Measurements from ENCODE around the gene RSPH6A. TPM values are rescaled to one million over a fixed set of nuclear protein-coding genes. Genes with fewer than 3 reads are reported as not detected.

The RSPH6A gene
- total and polyA plus RNA-seq, 2 of the 4 experiments (the other 2 are of a cell fraction) = under 0.01 to 0.09 TPM

DNA sequence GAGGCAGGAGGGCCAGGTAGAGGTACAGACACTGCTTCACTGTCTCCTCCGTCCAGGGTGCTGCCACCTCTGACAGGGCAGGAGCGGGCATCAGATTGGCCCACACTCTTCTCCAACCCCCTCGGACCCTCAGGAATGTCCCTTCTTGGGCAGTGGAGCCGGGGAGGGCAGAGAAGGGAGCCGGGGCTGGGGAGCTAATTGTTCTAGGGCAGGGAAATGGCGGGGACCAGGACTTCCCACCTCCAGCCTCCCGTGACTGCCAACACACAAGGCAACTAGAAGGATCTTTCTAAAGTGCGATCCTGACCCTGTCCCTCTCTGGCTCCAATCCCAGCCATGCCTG lies 10.1 kb upstream of the RSPH6A start:
- TF ChIP-seq RAD21 (IDR thresholded peaks at IDR 0.05; ENCODE audit: low read length) (no peak), MAZ (IDR thresholded peaks at IDR 0.05; ENCODE audit: borderline replicate concordance, low read depth, low read length) (no peak), RFX5 (IDR thresholded peaks at IDR 0.05; ENCODE audit: low read depth, low read length) (no peak), CEBPB (IDR thresholded peaks at IDR 0.05; ENCODE audit: low read depth, low read length) (no peak), SMC3 (IDR thresholded peaks at IDR 0.05; ENCODE audit: low read depth, low read length) (no peak), RCOR1 (IDR thresholded peaks at IDR 0.05; ENCODE audit: insufficient replicate concordance, low read length) (no peak), MXI1 (IDR thresholded peaks at IDR 0.05; ENCODE audit: borderline replicate concordance, low read depth, low read length) (no peak), POLR2A (IDR thresholded peaks at IDR 0.05; ENCODE audit: low read depth, low read length) (no peak), NFE2L2 (IDR thresholded peaks at IDR 0.05; ENCODE audit: low read depth, low read length) (no peak), MAFK (IDR thresholded peaks at IDR 0.05; ENCODE audit: low read depth, low read length) (no peak), BHLHE40 (IDR thresholded peaks at IDR 0.05; ENCODE audit: low read depth, low read length) (no peak), FOS (IDR thresholded peaks at IDR 0.05; ENCODE audit: low read depth, low read length) (no peak)
- TF ChIP-seq, protein P1, sequence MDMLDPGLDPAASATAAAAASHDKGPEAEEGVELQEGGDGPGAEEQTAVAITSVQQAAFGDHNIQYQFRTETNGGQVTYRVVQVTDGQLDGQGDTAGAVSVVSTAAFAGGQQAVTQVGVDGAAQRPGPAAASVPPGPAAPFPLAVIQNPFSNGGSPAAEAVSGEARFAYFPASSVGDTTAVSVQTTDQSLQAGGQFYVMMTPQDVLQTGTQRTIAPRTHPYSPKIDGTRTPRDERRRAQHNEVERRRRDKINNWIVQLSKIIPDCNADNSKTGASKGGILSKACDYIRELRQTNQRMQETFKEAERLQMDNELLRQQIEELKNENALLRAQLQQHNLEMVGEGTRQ (IDR thresholded peaks at IDR 0.05; ENCODE audit: low read depth, low read length) = no peak
- TF ChIP-seq, protein P2, sequence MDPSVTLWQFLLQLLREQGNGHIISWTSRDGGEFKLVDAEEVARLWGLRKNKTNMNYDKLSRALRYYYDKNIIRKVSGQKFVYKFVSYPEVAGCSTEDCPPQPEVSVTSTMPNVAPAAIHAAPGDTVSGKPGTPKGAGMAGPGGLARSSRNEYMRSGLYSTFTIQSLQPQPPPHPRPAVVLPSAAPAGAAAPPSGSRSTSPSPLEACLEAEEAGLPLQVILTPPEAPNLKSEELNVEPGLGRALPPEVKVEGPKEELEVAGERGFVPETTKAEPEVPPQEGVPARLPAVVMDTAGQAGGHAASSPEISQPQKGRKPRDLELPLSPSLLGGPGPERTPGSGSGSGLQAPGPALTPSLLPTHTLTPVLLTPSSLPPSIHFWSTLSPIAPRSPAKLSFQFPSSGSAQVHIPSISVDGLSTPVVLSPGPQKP (IDR thresholded peaks at IDR 0.05; ENCODE audit: borderline replicate concordance, low read depth, low read length) = no peak
- Histone ChIP-seq H3K4me3 (ENCODE audit: insufficient read depth, low read depth, low read length) (no peak overlapping the region), H2BK5ac (ENCODE audit: low read depth, low read length, poor library complexity, severe bottlenecking) (no peak overlapping the region), H3K56ac (ENCODE audit: extremely low read depth, insufficient read depth, low read length) (no peak overlapping the region), H4K8ac (ENCODE audit: low read depth in 2 of 2, low read length in 2 of 2) (no peak overlapping the region), H3K27ac (ENCODE audit: insufficient read depth, low read length) (no peak overlapping the region), H3K14ac (replicated peaks; ENCODE audit: low read depth, low read length) (no peak overlapping the region), H2AK9ac (replicated peaks; ENCODE audit: low read depth, low read length, poor library complexity) (no peak overlapping the region), H2AK5ac (ENCODE audit: low read depth, low read length) (no peak overlapping the region), H4K20me1 (ENCODE audit: insufficient read depth, low read length) (peaks cover 7% of the 10 kb centered on the region; the same call in 1 of the 2 replicates), H3K18ac (ENCODE audit: low read depth, low read length) (no peak overlapping the region), H2BK120ac (ENCODE audit: low read depth, low read length) (no peak overlapping the region), H3K9me3 (ENCODE audit: control insufficient read depth, insufficient read depth, low read length) (no peaks in the 10 kb centered on the region), H2AFZ (replicated peaks; ENCODE audit: low read length, poor library complexity) (no peak overlapping the region), H4K91ac (ENCODE audit: insufficient read depth, low read depth, low read length) (no peak overlapping the region), H4K5ac (ENCODE audit: low read depth, low read length) (no peak overlapping the region), H3K36me3 (ENCODE audit: control insufficient read depth, insufficient read depth, low read length) (peaks cover 90% of the 10 kb centered on the region), H3K79me1 (ENCODE audit: low read depth in 1 of 2, low read length in 2 of 2) (no peaks in the 10 kb centered on the region; a peak in 1 of 4 replicates), H3K4me1 (ENCODE audit: control insufficient read depth, insufficient read depth, low read length) (no peaks in the 10 kb centered on the region), H3K4me2 (ENCODE audit: low read depth, low read length) (no peak overlapping the region), H3K4ac (ENCODE audit: low read depth, low read length) (no peak overlapping the region), H3K9me1 (ENCODE audit: insufficient read depth, low read length) (no peaks in the 10 kb centered on the region), H3K27me3 (ENCODE audit: control insufficient read depth, insufficient read depth, low read length) (no peaks in the 10 kb centered on the region), H2BK20ac (ENCODE audit: low read depth, low read length) (no peak overlapping the region), H3K9ac (ENCODE audit: low read depth, low read length) (no peak overlapping the region), H3K23ac (ENCODE audit: low read depth, low read length) (no peak overlapping the region), H2BK15ac (ENCODE audit: low read depth, low read length) (no peak overlapping the region)
- no TSS peak for BruUV-seq (replicated peaks)
- ATAC-seq (ENCODE audit: low read depth) (no peak), DNase-seq (no peak)
- ChIA-PET CTCF (no interaction called here), POLR2A (ENCODE audit: unreplicated experiment) (no interaction called here)
- intact Hi-C loops (cut with micrococcal nuclease) = no loop called here
- WGBS, 2 experiments (ENCODE audit: extremely low coverage in 2 of 2, insufficient read length in 1 of 2) = 71% methylated on average over 1 of the region's 8 CpGs; no CpG with 5 or more reads in 1 of the 2 experiments
- dilution Hi-C loops (cut with HindIII; ENCODE audit: low sequenced_read_pairs, unreplicated experiment) = no loop called here
- in situ Hi-C loops (cut with MboI; ENCODE audit: low sequenced_read_pairs) = no loop called here

Measured in IMR-90 (cell line).